GM12878 (cell line): ENCODE results near the gene PHLDA3. TPM values are rescaled to one million over a fixed set of nuclear protein-coding genes. Genes with fewer than 3 reads are reported as not detected.

ENCODE experiments used
- ATF7 ChIP-seq: fragments of 450-650 bp; IDR thresholded peaks from 2 replicates; pipeline ENCODE4 v1.6.1; 2016; ENCODE audit warnings: low read depth, mild to moderate bottlenecking
- BHLHE40 ChIP-seq, 2 experiments: fragments of 450-650 bp in 1 of 2; IDR thresholded peaks; 2 replicates each; pipeline ENCODE4 v1.6.1; 2011 to 2017; ENCODE audit warnings: low read depth in 2 of 2, borderline replicate concordance in 1 of 2, improper control_type of control experiment in 1 of 2, low read length in 1 of 2, mild to moderate bottlenecking in 1 of 2
- CHD2 ChIP-seq: IDR thresholded peaks from 2 replicates; pipeline ENCODE4 v1.6.1; 2011; ENCODE audit warnings: low read depth, low read length, improper control_type of control experiment, borderline replicate concordance
- CREB1 ChIP-seq: IDR thresholded peaks from 2 replicates; pipeline ENCODE4 v1.6.1; 2012; ENCODE audit warnings: low read depth, mild to moderate bottlenecking, inconsistent platforms
- FOS ChIP-seq: IDR thresholded peaks from 3 replicates; pipeline ENCODE4 v1.6.1; 2011; ENCODE audit warnings: borderline replicate concordance; ENCODE audit not compliant: insufficient read length; ENCODE audit errors: extremely low read depth
- GATAD2B ChIP-seq: fragments of 450-650 bp; conservative IDR thresholded peaks from 2 replicates; pipeline ENCODE4 v1.6.1; 2017; ENCODE audit warnings: low read depth, mild to moderate bottlenecking, moderate library complexity
- IRF4 ChIP-seq: IDR thresholded peaks from 2 replicates; pipeline ENCODE4 v1.6.1; 2011; ENCODE audit warnings: low read depth, low read length
- MYB ChIP-seq: fragments of 150-350 bp; IDR thresholded peaks from 2 replicates; pipeline ENCODE4 v1.6.1; 2014; ENCODE audit warnings: mild to moderate bottlenecking, low read depth, low read length, borderline replicate concordance
- PAX5 ChIP-seq: IDR thresholded peaks from 2 replicates; pipeline ENCODE4 v1.6.1; 2011; ENCODE audit warnings: low read depth, low read length, borderline replicate concordance
- PML ChIP-seq: IDR thresholded peaks from 2 replicates; pipeline ENCODE4 v1.6.1; 2012; ENCODE audit warnings: low read length, inconsistent platforms
- RAD21 ChIP-seq: IDR thresholded peaks from 2 replicates; pipeline ENCODE4 v1.6.1; 2011; ENCODE audit warnings: mild to moderate bottlenecking, low read depth, low read length, moderate library complexity; ENCODE audit not compliant: insufficient read depth
- REST ChIP-seq: IDR thresholded peaks from 2 replicates; pipeline ENCODE4 v1.6.1; 2012; ENCODE audit warnings: mild to moderate bottlenecking, low read depth, low read length
- SRF ChIP-seq, 2 experiments: IDR thresholded peaks; 2 replicates each; pipeline ENCODE4 v1.6.1; 2011; ENCODE audit warnings: low read depth in 2 of 2, low read length in 2 of 2, mild to moderate bottlenecking in 1 of 2, moderate library complexity in 1 of 2
- YY1 ChIP-seq: IDR thresholded peaks from 2 replicates; pipeline ENCODE4 v1.6.1; 2011; ENCODE audit warnings: low read depth, mild to moderate bottlenecking, low read length
- ZBTB11 ChIP-seq: fragments of 450-650 bp; formaldehyde crosslinking; IDR thresholded peaks from 2 replicates; pipeline ENCODE4 v1.5.0; 2022; ENCODE audit warnings: mild to moderate bottlenecking, missing genetic modification characterization
- ZNF217 ChIP-seq: fragments of 450-650 bp; IDR thresholded peaks from 2 replicates; pipeline ENCODE4 v1.6.1; 2017; ENCODE audit warnings: antibody characterized with exemption, mild to moderate bottlenecking
- ZSCAN29 ChIP-seq: fragments of 450-650 bp; IDR thresholded peaks from 2 replicates; pipeline ENCODE4 v1.6.1; 2017; ENCODE audit warnings: mild to moderate bottlenecking, moderate library complexity
- polyA plus RNA-seq, 11 experiments: library from polyadenylated mRNA; depleted of rRNA in 4 of 11; unstranded in 6 of 11; stranded (reverse) in 5 of 11; fragments of >200 nt; fragmentation: Nextera tagmentation in 4 of 11; fragmentation: Illumina TruSeq in 1 of 11; extraction: Ambion mirVana in 4 of 11; extraction: Trizol in 1 of 11; gene quantifications; 1 replicate in 1 of 11; 2 replicates in 10 of 11; pipeline versions ENCODE4 v1.2.1 to v1.2.3, GENCODE V29; 2011 to 2016; ENCODE audit warnings: inconsistent platforms in 2 of 11, missing spikeins in 2 of 11, low read depth in 1 of 11
- total RNA-seq, 4 experiments: library from RNA; depleted of rRNA in 3 of 4; stranded (reverse); fragments of >200 nt in 3 of 4; fragmentation: Illumina TruSeq in 1 of 4; extraction: Trizol in 1 of 4; gene quantifications; 2 replicates each; pipeline versions ENCODE4 v1.2.1 to v1.2.3, GENCODE V29; 2013 to 2021
- TF ChIP-seq, protein P1 (sequence below): IDR thresholded peaks from 2 replicates; pipeline ENCODE4 v1.6.1; 2011; ENCODE audit warnings: borderline replicate concordance, low read depth, mild to moderate bottlenecking, moderate library complexity, mixed read lengths, low read length; ENCODE audit not compliant: insufficient read depth; ENCODE audit errors: extremely low read length
- TF ChIP-seq, protein P2 (sequence below): fragments of 450-650 bp; IDR thresholded peaks from 2 replicates; pipeline ENCODE4 v1.6.1; 2017; ENCODE audit warnings: antibody characterized with exemption, mild to moderate bottlenecking, moderate library complexity

Gene PHLDA3
- total and polyA plus RNA-seq, 10 of the 15 experiments (the other 5 are each of a cell fraction or from before 2014, with no cell fraction given) = 0.60 to 57.4 (median 21.8) TPM

DNA sequence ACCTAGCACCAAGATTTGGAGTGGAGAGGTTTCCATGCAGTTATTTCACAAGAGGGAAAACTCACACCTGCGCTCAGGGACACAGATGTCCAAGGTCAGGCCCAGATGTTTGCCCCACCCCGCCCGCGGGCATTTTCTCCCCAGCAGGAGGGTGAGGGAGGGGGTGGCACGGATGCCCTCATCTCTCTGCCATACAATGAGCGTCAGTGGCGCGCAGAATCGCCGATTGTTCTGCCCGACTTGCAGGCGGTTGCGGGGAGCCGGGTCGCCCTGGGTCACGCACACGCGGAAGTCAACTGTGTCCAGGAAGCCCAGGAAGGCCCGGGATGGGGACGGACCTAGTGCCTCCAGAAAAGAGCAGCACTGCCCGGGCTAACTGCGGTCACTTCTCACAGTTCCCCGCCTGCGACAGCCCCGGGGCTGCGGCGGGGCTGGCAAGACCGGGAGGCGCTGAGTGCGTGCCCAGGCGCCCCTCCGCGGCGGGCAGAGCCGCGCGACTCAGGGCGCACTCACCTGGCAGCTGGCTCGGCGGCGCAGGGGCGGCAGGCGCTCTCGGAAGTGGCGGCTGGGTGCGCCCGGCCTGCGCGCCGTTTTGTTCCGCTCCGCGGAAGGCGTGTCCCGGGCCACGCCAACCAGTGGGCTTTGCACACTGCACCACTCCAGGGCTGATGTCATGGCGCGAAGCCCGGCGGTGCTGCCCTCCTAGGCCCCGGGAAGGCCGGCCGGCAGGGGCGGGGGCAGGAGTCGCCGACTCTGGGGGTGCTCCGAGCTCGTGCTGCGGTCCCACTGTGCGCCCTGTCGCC, 37.8 kb upstream of the PHLDA3 start, which contains the start of gene CSRP1 (continued):
- TF ChIP-seq ZNF217 (peak; percentile 51; the same call in 1 of the 2 replicates), PAX5 (no peak), MYB (no peak), ATF7 (peak; percentile 72), GATAD2B (peak; percentile 94), RAD21 (no peak), ZSCAN29 (peak; percentile 11; the same call in 1 of the 2 replicates), REST (no peak), YY1 (peak; percentile 30; the same call in 1 of the 2 replicates), CHD2 (0 out of 2 replicates have a peak, but pooled peaks have one; percentile 21), BHLHE40 (IDR thresholded peaks at IDR 0.05; ENCODE audit: borderline replicate concordance in 1 of 2, low read depth in 2 of 2, low read length in 1 of 2) (peak in 1 of 2 experiments; percentile 98; a peak in 2 of 4 replicates), CREB1 (no peak), SRF (IDR thresholded peaks at IDR 0.05; ENCODE audit: low read depth in 2 of 2, low read length in 2 of 2) (no peak), ZBTB11 (CRISPR knock-in tag) (no peak), FOS (no peak), IRF4 (no peak), PML (no peak)
- TF ChIP-seq, protein P1, sequence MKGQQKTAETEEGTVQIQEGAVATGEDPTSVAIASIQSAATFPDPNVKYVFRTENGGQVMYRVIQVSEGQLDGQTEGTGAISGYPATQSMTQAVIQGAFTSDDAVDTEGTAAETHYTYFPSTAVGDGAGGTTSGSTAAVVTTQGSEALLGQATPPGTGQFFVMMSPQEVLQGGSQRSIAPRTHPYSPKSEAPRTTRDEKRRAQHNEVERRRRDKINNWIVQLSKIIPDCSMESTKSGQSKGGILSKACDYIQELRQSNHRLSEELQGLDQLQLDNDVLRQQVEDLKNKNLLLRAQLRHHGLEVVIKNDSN = no peak
- TF ChIP-seq, protein P2, sequence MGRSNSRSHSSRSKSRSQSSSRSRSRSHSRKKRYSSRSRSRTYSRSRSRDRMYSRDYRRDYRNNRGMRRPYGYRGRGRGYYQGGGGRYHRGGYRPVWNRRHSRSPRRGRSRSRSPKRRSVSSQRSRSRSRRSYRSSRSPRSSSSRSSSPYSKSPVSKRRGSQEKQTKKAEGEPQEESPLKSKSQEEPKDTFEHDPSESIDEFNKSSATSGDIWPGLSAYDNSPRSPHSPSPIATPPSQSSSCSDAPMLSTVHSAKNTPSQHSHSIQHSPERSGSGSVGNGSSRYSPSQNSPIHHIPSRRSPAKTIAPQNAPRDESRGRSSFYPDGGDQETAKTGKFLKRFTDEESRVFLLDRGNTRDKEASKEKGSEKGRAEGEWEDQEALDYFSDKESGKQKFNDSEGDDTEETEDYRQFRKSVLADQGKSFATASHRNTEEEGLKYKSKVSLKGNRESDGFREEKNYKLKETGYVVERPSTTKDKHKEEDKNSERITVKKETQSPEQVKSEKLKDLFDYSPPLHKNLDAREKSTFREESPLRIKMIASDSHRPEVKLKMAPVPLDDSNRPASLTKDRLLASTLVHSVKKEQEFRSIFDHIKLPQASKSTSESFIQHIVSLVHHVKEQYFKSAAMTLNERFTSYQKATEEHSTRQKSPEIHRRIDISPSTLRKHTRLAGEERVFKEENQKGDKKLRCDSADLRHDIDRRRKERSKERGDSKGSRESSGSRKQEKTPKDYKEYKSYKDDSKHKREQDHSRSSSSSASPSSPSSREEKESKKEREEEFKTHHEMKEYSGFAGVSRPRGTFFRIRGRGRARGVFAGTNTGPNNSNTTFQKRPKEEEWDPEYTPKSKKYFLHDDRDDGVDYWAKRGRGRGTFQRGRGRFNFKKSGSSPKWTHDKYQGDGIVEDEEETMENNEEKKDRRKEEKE = no peak
